NB4 (cell line): Measurements from ENCODE around the gene UST.

ENCODE experiments used
- MYC ChIP-seq: IDR thresholded peaks from 2 replicates; pipeline ENCODE4 v1.6.1; 2011; ENCODE audit warnings: low read depth, low read length
- POLR2A ChIP-seq: IDR thresholded peaks from 2 replicates; pipeline ENCODE4 v1.6.1; 2011; ENCODE audit warnings: mild to moderate bottlenecking; ENCODE audit not compliant: insufficient read length; ENCODE audit errors: extremely low read depth
- TF ChIP-seq, protein P1 (sequence below): IDR thresholded peaks from one replicate; pipeline ENCODE4 v1.5.1; 2012; ENCODE audit warnings: low read depth, low read length
- TF ChIP-seq, protein P2 (sequence below): IDR thresholded peaks from 2 replicates; pipeline ENCODE4 v1.6.1; 2011; ENCODE audit warnings: low read depth, low read length

DNA sequence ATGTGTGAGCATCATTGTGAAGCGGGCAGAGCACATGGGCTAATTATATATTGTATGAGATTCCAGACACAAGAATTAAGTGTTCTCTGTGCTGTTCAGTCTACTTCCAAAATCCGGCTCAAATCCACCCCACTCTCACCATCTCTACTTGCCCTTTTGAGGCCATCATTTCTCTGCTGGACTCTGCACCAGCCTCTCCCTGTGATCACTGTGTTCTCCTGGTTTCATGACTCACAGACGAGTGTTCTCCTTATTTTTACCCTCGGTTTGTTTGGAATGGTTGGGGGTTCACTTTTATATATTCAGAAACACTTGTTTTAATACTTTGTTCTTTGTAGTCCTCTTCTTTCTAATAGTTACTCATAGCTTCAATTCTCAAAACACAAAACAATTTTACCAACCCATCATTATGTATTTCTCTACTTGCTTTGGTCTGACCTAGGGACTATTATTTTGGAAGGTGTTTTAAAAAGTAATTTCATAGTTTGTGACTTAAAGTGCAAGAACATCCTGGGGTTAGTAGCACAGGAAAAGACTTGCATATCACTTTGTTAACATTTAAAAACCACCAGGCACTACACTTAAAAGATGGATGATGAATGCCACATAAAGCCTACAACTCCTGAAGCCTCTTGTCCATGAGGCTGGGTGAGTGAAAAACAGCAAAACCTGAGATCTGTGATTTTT lies 82.7 kb downstream of the UST start:
- TF ChIP-seq, protein P1, sequence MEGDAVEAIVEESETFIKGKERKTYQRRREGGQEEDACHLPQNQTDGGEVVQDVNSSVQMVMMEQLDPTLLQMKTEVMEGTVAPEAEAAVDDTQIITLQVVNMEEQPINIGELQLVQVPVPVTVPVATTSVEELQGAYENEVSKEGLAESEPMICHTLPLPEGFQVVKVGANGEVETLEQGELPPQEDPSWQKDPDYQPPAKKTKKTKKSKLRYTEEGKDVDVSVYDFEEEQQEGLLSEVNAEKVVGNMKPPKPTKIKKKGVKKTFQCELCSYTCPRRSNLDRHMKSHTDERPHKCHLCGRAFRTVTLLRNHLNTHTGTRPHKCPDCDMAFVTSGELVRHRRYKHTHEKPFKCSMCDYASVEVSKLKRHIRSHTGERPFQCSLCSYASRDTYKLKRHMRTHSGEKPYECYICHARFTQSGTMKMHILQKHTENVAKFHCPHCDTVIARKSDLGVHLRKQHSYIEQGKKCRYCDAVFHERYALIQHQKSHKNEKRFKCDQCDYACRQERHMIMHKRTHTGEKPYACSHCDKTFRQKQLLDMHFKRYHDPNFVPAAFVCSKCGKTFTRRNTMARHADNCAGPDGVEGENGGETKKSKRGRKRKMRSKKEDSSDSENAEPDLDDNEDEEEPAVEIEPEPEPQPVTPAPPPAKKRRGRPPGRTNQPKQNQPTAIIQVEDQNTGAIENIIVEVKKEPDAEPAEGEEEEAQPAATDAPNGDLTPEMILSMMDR, result no peak
- TF ChIP-seq POLR2A (no peak), MYC (no peak)
- TF ChIP-seq, protein P2, sequence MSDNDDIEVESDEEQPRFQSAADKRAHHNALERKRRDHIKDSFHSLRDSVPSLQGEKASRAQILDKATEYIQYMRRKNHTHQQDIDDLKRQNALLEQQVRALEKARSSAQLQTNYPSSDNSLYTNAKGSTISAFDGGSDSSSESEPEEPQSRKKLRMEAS, result no peak
